Mucosa of descending colon (tissue), 3 donors: ENCODE results near the gene LRR1. TPM values are rescaled to one million over a fixed set of nuclear protein-coding genes. Genes with fewer than 3 reads are reported as not detected.

ENCODE experiments used
- ATAC-seq: fragments of 200-7000 bp; cut with Tn5 transposase; one replicate; pipeline ENCODE4 v1.9.1; 2020; ENCODE audit warnings: mild to moderate bottlenecking, moderate library complexity
- DNase-seq, 3 donors: peaks; one replicate each; pipeline ENCODE4 v3.0.0-alpha.2; 2020
- H3K36me3 ChIP-seq: fragments of 200-600 bp; one replicate; pipeline ENCODE4 v1.8.0; 2021; ENCODE audit warnings: low read depth, mild to moderate bottlenecking
- H3K4me1 ChIP-seq: fragments of 200-600 bp; one replicate; pipeline ENCODE4 v1.8.0; 2021; ENCODE audit warnings: low read depth, mild to moderate bottlenecking
- H3K4me3 ChIP-seq: fragments of 200-600 bp; one replicate; pipeline ENCODE4 v1.8.0; 2021; ENCODE audit warnings: mild to moderate bottlenecking
- H3K9me3 ChIP-seq: fragments of 200-600 bp; one replicate; pipeline ENCODE4 v1.8.0; 2021; ENCODE audit warnings: mild to moderate bottlenecking
- intact Hi-C, 2 donors: fragments of 100-400 bp; cut with DNase I in 1 of 2; cut with micrococcal nuclease in 1 of 2; formaldehyde crosslinking; loops; one replicate each; pipeline versions ENCODE4 v1.11.0 to v1.11.1; 2022; cut with DNase I, micrococcal nuclease
- long read RNA-seq, 2 donors: library from polyadenylated mRNA; unstranded; transcript quantifications; one replicate each; pipeline ENCODE4 v2.0.0, GENCODE V29; 2019 to 2021
- total RNA-seq, 3 donors: library from RNA; stranded (reverse); fragmentation: NEBNext Ultra II Directional in 2 of 3; extraction: Animal tissue kit (Norgen Biotek cat#: 25700) in 2 of 3; gene quantifications; one replicate each; pipeline versions ENCODE4 v1.2.1 to v1.2.4, GENCODE V29; 2021 to 2023
- TF ChIP-seq, protein P1 (sequence below): fragments of 200-600 bp; IDR thresholded peaks from one replicate; pipeline ENCODE4 v1.8.0; 2022; ENCODE audit warnings: antibody characterized with exemption, mild to moderate bottlenecking
- donor health status: DM: no; HTN: no; CAD: no; lungs with moderate emphysema.
- donor health status: DM: no; HTN: no; CAD: no.
- donor health status: DM: no; HTN: yes; CAD: no.

Gene LRR1, protein sequence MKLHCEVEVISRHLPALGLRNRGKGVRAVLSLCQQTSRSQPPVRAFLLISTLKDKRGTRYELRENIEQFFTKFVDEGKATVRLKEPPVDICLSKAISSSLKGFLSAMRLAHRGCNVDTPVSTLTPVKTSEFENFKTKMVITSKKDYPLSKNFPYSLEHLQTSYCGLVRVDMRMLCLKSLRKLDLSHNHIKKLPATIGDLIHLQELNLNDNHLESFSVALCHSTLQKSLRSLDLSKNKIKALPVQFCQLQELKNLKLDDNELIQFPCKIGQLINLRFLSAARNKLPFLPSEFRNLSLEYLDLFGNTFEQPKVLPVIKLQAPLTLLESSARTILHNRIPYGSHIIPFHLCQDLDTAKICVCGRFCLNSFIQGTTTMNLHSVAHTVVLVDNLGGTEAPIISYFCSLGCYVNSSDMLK
- 10 to 100 TPM; 15.3 to 19.7 (median 17.5) TPM for total RNA-seq
- long read RNA-seq, donor 1, transcript LRR1-201 (4 exons, 1,745 nt) = major isoform, 6 of 13 reads
- long read RNA-seq, donor 1, partial matches to known transcripts = 0 of 13 reads
- long read RNA-seq, donor 1, other reads (novel, unspliced or antisense) = 6 of 13 reads
- long read RNA-seq, donor 2, transcript LRR1-201 (4 exons, 1,745 nt) = major isoform, 15 of 20 reads
- long read RNA-seq, donor 2, partial matches to known transcripts = 1 of 20 reads
- long read RNA-seq, donor 2, other reads (novel, unspliced or antisense) = 1 of 20 reads

DNA sequence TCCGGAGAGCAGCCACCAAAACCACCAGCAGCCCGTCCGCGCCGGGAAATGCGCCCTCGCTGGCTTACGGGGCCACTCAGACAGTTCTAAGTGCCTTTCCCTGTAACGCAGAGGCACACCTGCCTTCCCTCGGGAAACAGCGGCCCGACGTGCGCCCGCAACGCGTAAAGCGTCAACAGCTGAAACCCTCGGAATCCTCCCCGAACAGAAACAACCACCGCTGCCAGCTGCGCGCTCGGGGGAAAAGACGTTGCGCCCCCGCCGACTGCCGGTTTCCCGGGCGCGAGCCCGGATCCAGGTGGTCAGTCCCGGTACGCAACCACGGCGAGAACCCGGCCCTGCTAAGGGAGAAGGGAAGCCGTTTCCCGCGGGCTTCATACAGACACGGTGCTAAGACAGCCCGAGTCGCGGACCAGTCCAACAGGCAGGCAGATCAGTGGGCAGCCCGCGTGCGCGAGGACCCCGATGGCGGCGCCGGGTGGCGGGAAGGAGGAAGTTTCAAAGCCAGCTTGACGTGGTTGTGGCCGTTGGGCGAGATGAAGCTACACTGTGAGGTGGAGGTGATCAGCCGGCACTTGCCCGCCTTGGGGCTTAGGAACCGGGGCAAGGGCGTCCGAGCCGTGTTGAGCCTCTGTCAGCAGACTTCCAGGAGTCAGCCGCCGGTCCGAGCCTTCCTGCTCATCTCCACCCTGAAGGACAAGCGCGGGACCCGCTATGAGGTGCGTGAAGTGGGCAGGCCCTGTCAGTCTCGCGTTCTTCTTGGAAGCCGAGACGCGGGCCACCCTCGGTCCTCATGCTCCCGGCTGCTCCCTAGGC, at the start of gene LRR1:
Gene LRR1 (plus strand): TSS at position 456 of the 816 bp plus-strand sequence. CDS start 81 bp downstream, at position 537.
- Histone ChIP-seq H3K9me3 (no peaks in the 10 kb centered on the region), H3K4me1 (peaks cover 18% of the 10 kb centered on the region), H3K4me3 (peak within 1 kb of the TSS; percentile 78), H3K36me3 (no peaks in the 10 kb centered on the region)
- intact Hi-C loops = no loop called here
- TF ChIP-seq, protein P1, sequence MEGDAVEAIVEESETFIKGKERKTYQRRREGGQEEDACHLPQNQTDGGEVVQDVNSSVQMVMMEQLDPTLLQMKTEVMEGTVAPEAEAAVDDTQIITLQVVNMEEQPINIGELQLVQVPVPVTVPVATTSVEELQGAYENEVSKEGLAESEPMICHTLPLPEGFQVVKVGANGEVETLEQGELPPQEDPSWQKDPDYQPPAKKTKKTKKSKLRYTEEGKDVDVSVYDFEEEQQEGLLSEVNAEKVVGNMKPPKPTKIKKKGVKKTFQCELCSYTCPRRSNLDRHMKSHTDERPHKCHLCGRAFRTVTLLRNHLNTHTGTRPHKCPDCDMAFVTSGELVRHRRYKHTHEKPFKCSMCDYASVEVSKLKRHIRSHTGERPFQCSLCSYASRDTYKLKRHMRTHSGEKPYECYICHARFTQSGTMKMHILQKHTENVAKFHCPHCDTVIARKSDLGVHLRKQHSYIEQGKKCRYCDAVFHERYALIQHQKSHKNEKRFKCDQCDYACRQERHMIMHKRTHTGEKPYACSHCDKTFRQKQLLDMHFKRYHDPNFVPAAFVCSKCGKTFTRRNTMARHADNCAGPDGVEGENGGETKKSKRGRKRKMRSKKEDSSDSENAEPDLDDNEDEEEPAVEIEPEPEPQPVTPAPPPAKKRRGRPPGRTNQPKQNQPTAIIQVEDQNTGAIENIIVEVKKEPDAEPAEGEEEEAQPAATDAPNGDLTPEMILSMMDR = no peak
- peak; percentile 81 for ATAC-seq
- DNase-seq = peak; percentile 92 to 95 (median 93)

DNA sequence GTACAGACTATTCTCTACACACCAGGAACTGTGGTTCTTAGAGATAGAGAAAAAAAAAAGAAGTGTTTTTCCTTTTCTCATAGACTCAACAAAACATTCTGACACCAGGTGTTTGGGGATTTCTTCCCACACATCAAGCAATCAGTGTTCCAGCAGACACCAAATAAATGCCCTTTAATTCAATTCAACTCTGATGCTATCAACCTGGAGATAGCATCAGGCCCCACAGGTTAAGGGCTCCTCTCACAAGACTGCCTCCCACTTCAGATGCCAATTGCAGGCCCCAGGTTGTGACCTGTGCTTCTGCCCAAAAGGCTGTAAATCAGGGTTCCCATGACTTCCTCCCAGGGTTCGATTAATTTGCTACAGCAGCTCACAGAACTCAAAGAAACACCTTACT, 49.3 kb upstream of the LRR1 start:
- TF ChIP-seq, protein P1 = no peak
- Histone ChIP-seq H3K9me3 (no peaks in the 10 kb centered on the region), H3K36me3 (no peaks in the 10 kb centered on the region), H3K4me1 (no peaks in the 10 kb centered on the region), H3K4me3 (no peak overlapping the region)
- ATAC-seq (no peak), DNase-seq (no peak)
- intact Hi-C loops = no loop called here

DNA sequence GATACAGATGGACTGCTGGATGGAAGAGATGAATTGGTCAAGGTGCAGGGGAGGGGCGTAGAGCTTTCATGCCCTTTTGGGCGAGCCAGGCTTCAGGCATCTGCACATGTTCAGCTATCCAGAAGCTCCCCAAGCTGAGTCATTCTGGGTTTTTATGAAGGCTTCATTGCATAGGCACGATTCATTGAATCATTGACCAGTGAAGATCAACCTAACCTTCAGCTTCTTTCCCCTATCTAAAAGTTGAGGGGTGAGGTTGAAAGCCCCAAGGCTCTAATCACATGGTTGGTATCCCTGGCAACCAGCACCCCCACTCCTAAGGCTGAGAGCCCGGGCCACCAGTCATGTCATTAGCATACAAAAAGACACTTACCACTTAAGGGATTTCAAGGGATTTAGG, 48.9 kb upstream of the LRR1 start:
- intact Hi-C loops = no loop called here

DNA sequence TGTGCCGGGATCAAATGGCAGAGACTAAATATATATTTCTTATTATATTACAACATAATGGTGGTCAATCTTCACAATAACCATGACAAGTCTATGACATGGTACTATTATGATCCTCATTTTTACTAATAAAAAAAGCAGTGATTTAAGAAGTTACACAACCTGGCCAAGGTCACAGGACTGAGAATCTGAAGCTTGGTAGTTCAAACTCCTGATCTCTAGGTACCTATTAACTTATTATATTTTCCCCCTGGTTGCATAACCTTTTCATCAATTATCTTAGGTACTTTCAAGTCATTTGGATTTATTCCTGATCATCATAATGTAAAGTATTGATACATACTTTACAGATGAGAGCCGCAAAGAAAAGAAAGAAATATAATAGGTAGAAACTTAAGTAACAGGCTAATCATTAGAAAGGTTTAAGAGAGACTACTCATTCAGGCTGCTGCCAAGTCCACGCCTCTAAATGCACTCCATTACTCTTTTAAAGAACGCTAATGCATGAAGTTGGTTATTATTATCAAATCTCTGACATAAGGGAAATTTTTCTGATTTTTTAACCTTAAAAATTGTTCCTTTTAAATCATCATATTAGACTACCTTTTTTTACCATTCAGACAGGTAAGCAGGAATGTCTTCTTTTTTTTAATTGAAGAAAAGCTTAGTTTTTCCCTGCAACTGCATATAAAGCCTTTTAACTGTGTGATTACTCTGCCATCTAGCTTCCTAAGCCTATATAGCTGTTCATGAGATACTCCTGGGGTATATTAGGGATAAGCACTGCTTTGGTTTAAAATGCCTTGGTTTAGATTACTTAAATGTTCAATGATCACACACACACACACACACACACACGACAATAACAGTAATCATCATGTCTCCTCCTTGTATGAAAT, 48.2 kb upstream of the LRR1 start:
- TF ChIP-seq, protein P1 = no peak
- ATAC-seq (no peak), DNase-seq (no peak)
- Histone ChIP-seq H3K9me3 (no peaks in the 10 kb centered on the region), H3K36me3 (no peaks in the 10 kb centered on the region), H3K4me3 (no peak overlapping the region), H3K4me1 (no peaks in the 10 kb centered on the region)
- intact Hi-C loops = no loop called here

More for the DNA sequence above, 48.9 kb upstream of the LRR1 start:
- no peak overlapping the region for H3K4me3 ChIP-seq
- H3K36me3 ChIP-seq = no peaks in the 10 kb centered on the region
- no peaks in the 10 kb centered on the region for H3K9me3 ChIP-seq
- ATAC-seq (no peak), DNase-seq (no peak)
- H3K4me1 ChIP-seq = no peaks in the 10 kb centered on the region
- TF ChIP-seq, protein P1 = no peak

DNA sequence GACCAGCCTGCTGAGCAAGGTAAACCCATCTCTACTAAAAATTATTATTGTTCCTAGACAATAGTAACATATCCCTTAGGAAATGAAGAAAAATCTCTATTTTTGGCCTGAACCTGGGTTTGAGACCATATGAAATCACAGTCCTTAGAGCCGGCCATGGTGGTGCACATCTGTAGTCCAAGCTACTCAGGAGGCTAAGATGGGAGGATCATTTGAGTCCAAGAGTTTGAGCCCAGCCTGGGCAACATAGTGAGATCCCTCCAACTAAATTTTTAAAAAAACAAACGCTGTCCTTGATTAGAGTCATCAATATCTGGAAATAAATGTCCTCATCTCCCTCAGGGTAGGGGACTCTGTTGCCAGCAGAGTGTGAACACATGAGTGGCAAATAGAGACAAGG, 47.2 kb upstream of the LRR1 start:
- TF ChIP-seq, protein P1 = no peak
- no peak for DNase-seq
- intact Hi-C loops = no loop called here
- no peak overlapping the region for H3K4me3 ChIP-seq
- ATAC-seq = no peak
- no peaks in the 10 kb centered on the region for H3K36me3 ChIP-seq
- H3K9me3 ChIP-seq = no peaks in the 10 kb centered on the region
- no peaks in the 10 kb centered on the region for H3K4me1 ChIP-seq
